IMR-90 (cell line): Measurements from ENCODE around the gene GRAMD1A.

Source experiments
- MAFK ChIP-seq: IDR thresholded peaks from 2 replicates; pipeline ENCODE4 v1.6.1; 2012; ENCODE audit warnings: low read depth, low read length, improper control_type of control experiment
- MXI1 ChIP-seq: IDR thresholded peaks from 2 replicates; pipeline ENCODE4 v1.6.1; 2012; ENCODE audit warnings: low read depth, mild to moderate bottlenecking, low read length, moderate library complexity, borderline replicate concordance
- TF ChIP-seq, protein P1 (sequence below): conservative IDR thresholded peaks from 2 replicates; pipeline ENCODE4 v1.5.1; 2012; ENCODE audit warnings: mild to moderate bottlenecking, low read depth, low read length, improper control_type of control experiment

DNA sequence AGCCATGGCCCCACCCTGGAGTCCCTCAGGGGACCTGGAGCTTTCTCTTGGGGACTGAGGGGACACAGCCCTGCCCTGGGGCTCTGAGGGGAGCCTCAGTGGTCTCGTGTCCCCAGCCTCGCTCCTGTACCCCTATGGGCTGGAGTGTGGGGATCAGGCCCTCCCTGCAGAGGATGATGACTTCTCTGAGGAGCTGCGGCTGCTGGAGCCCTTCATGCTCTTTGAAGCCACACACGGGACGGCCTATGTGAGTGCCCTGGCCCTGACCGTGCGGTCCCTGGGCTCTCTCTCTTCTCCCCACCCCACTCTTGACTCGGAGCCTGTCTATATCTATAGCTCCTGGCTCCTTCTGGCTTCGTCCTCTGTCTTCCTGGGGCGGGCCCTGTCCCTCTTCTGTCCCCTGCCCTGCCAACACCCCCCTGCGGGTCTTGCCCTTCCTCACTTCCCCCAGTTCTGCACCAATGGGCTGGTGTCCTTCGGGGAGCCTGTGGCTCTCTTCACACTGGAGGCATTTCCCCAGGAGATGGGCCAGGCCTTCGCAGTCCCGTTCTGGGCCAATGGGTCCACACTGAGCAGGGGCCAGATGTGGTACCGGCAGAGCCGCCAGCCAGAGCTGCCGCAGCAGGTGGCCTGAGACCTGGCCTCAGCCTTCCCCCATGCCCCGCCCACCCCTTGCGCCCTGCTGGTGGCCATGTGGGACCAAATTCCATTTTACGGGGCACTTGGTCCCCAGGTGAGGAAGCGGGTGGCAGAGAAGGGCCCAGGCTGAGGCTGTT lies 74.5 kb downstream of the GRAMD1A start:
- TF ChIP-seq MXI1 (no peak), MAFK (no peak)
- TF ChIP-seq, protein P1, sequence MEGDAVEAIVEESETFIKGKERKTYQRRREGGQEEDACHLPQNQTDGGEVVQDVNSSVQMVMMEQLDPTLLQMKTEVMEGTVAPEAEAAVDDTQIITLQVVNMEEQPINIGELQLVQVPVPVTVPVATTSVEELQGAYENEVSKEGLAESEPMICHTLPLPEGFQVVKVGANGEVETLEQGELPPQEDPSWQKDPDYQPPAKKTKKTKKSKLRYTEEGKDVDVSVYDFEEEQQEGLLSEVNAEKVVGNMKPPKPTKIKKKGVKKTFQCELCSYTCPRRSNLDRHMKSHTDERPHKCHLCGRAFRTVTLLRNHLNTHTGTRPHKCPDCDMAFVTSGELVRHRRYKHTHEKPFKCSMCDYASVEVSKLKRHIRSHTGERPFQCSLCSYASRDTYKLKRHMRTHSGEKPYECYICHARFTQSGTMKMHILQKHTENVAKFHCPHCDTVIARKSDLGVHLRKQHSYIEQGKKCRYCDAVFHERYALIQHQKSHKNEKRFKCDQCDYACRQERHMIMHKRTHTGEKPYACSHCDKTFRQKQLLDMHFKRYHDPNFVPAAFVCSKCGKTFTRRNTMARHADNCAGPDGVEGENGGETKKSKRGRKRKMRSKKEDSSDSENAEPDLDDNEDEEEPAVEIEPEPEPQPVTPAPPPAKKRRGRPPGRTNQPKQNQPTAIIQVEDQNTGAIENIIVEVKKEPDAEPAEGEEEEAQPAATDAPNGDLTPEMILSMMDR: no peak
